GDM1 (cell line): ENCODE data around the gene ZFY.
"Not testable (repeated sequence)": the region's sequence is repeated elsewhere in the genome, so short reads cannot be mapped to it uniquely, and the experiment has no call there.

ENCODE experiments used
- DNase-seq: peaks from one replicate; lab custom pipeline; 2025; lab: John Stamatoyannopoulos, UW

ZFY gene

GRCh38 chrY:2973110-2973751, 38.0 kb downstream of the ZFY start:
- DNase-seq: no peak

GRCh38 chrY:2979283-2979682, 44.1 kb downstream of the ZFY start:
- DNase-seq: no peak

GRCh38 chrY:2984491-2984890, 49.3 kb downstream of the ZFY start:
- DNase-seq: no peak

- DNase-seq: not testable (repeated sequence)
Observed at GRCh38 chrY:2987178-2987577, 52.0 kb downstream of the ZFY start.

GRCh38 chrY:2997369-2997768, 62.2 kb downstream of the ZFY start:
- DNase-seq: not testable (repeated sequence)

GRCh38 chrY:3002190-3002589, 67.0 kb downstream of the ZFY start:
- no peak for DNase-seq

GRCh38 chrY:3002680-3003515, 67.7 kb downstream of the ZFY start:
- no peak for DNase-seq

GRCh38 chrY:3003516-3003830, 68.3 kb downstream of the ZFY start:
- no peak for DNase-seq

GRCh38 chrY:3003846-3004245, 68.7 kb downstream of the ZFY start:
- DNase-seq: no peak

- not testable (repeated sequence) for DNase-seq
Observed at GRCh38 chrY:3006031-3006430, 70.8 kb downstream of the ZFY start.

- DNase-seq: no peak
Observed at GRCh38 chrY:3007967-3008366, 72.8 kb downstream of the ZFY start.

GRCh38 chrY:3012226-3012625, 77.0 kb downstream of the ZFY start:
- DNase-seq: no peak

- DNase-seq: no peak
Observed at GRCh38 chrY:3016594-3016993, 81.4 kb downstream of the ZFY start.

- DNase-seq: no peak
Observed at GRCh38 chrY:3018546-3018945, 83.4 kb downstream of the ZFY start.

- DNase-seq: no peak
Observed at GRCh38 chrY:3019584-3019983, 84.4 kb downstream of the ZFY start.

- DNase-seq: no peak
Observed at GRCh38 chrY:3021176-3021575, 86.0 kb downstream of the ZFY start.

GRCh38 chrY:3023606-3024005, 88.4 kb downstream of the ZFY start:
- no peak for DNase-seq

- DNase-seq: no peak
Observed at GRCh38 chrY:3025357-3025756, 90.2 kb downstream of the ZFY start.
